ENCODE measurements around the gene IGLL5.
"Not testable (repeated sequence)": the region's sequence is repeated elsewhere in the genome, so short reads cannot be mapped to it uniquely, and the experiment has no call there.

Gene IGLL5

GRCh38 chr22:22902247-22903001 is 14.8 kb downstream of the IGLL5 start:
- no peak for DNase-seq

GRCh38 chr22:22903355-22903777 is 15.8 kb downstream of the IGLL5 start:
- no peak for DNase-seq

- not testable (repeated sequence) for DNase-seq
Observed at GRCh38 chr22:22903781-22904192, 16.2 kb downstream of the IGLL5 start.

GRCh38 chr22:22904736-22905135 is 17.1 kb downstream of the IGLL5 start:
- not testable (repeated sequence) for DNase-seq

GRCh38 chr22:22906391-22906790 is 18.8 kb downstream of the IGLL5 start:
- DNase-seq = not testable (repeated sequence)

GRCh38 chr22:22906907-22907550 is 19.4 kb downstream of the IGLL5 start:
- no peak for DNase-seq

- no peak for DNase-seq
Observed at GRCh38 chr22:22907551-22908494, 20.2 kb downstream of the IGLL5 start.

GRCh38 chr22:22908495-22908861 is 20.9 kb downstream of the IGLL5 start:
- no peak for DNase-seq

GRCh38 chr22:22908941-22909604 is 21.5 kb downstream of the IGLL5 start:
- DNase-seq = no peak

GRCh38 chr22:22909605-22910271 is 22.1 kb downstream of the IGLL5 start:
- no peak for DNase-seq

- no peak for DNase-seq
Observed at GRCh38 chr22:22910272-22911240, 22.9 kb downstream of the IGLL5 start.

- no peak for DNase-seq
Observed at GRCh38 chr22:22911327-22912134, 23.9 kb downstream of the IGLL5 start.

- DNase-seq = no peak
Observed at GRCh38 chr22:22912135-22912987, 24.7 kb downstream of the IGLL5 start.

- DNase-seq = no peak
Observed at GRCh38 chr22:22912988-22913253, 25.3 kb downstream of the IGLL5 start.

- no peak for DNase-seq
Observed at GRCh38 chr22:22913989-22914388, 26.4 kb downstream of the IGLL5 start.

GRCh38 chr22:22914726-22915669 is 27.4 kb downstream of the IGLL5 start:
- DNase-seq = no peak

- no peak for DNase-seq
Observed at GRCh38 chr22:22915670-22916035, 28.0 kb downstream of the IGLL5 start.
